ENCODE data around the gene WIPF3. TPM values are rescaled to one million over a fixed set of nuclear protein-coding genes. Genes with fewer than 3 reads are reported as not detected.

WIPF3 gene
- total RNA-seq, 1 experiment from 2014 or later: 11.6 TPM

GRCh38 chr7:29839302-29839701, 33.0 kb downstream of the WIPF3 start:
- Histone ChIP-seq H3K27me3 (ENCODE audit: insufficient read depth, low read length) (no peaks in the 10 kb centered on the region; the same call in 1 of the 2 replicates), H4K91ac (ENCODE audit: insufficient read length, low read depth, low read length) (no peak overlapping the region), H2BK15ac (ENCODE audit: low read depth, low read length) (no peak overlapping the region), H3T11ph (ENCODE audit: low read length) (no peak overlapping the region), H3K79me1 (ENCODE audit: insufficient read depth, low read depth, low read length, poor library complexity, severe bottlenecking) (no peaks in the 10 kb centered on the region), H3K9me3 (ENCODE audit: control insufficient read depth, low read depth, low read length) (no peaks in the 10 kb centered on the region), H3K14ac (ENCODE audit: insufficient read depth, low read length) (no peak overlapping the region), H3K27ac (ENCODE audit: insufficient read length, low read depth, low read length) (no peak overlapping the region), H2BK20ac (ENCODE audit: low read depth, low read length, poor library complexity, severe bottlenecking) (no peak overlapping the region), H2BK5ac (ENCODE audit: insufficient read length, low read length) (no peak overlapping the region), H2AFZ (ENCODE audit: low read length) (no peak overlapping the region), H3K18ac (ENCODE audit: insufficient read length, low read depth, low read length) (no peak overlapping the region), H2AK5ac (ENCODE audit: insufficient read length, low read length) (no peak overlapping the region), H3K23me2 (ENCODE audit: insufficient read length, low read depth, low read length, poor library complexity, severe bottlenecking) (no peaks in the 10 kb centered on the region), H3K9ac (ENCODE audit: extremely low read depth, insufficient read length, low read length) (no peak overlapping the region), H3K4me2 (ENCODE audit: insufficient read depth, insufficient read length, low read length) (no peak overlapping the region), H2BK120ac (ENCODE audit: low read depth, low read length, poor library complexity, severe bottlenecking) (no peak overlapping the region), H3K56ac (ENCODE audit: insufficient read length, low read depth, low read length) (no peak overlapping the region), H3K4ac (ENCODE audit: low read depth, low read length) (no peak overlapping the region), H3K23ac (ENCODE audit: insufficient read length, low read depth, low read length) (no peak overlapping the region), H4K20me1 (ENCODE audit: control insufficient read depth, insufficient read depth, insufficient read length) (no peaks in the 10 kb centered on the region), H3K79me2 (ENCODE audit: insufficient read depth, low read length) (no peaks in the 10 kb centered on the region), H4K8ac (replicated peaks; ENCODE audit: insufficient read length, low read depth, low read length) (no peak overlapping the region), H2BK12ac (ENCODE audit: insufficient read length, low read depth, low read length) (no peak overlapping the region), H3K4me1 (ENCODE audit: insufficient read depth, low read length) (peaks cover 2% of the 10 kb centered on the region; the same call in 1 of the 2 replicates), H4K5ac (ENCODE audit: insufficient read length, low read depth, low read length) (no peak overlapping the region)
- DNase-seq: no peak
- H3K36me3 Mint-ChIP-seq (ENCODE audit: insufficient read depth in 1 of 3, low read depth in 3 of 3): no peaks in the 10 kb centered on the region
- H3K4me1 Mint-ChIP-seq: peaks cover 19 to 20% of the 10 kb centered on the region in 2 experiments
- no CpG with 5 or more reads among the region's 7 CpGs for WGBS (ENCODE audit: extremely low coverage, insufficient read length, low lambda C conversion rate)
- H3K27ac Mint-ChIP-seq: no peak overlapping the region
- TF ChIP-seq CTCF (conservative IDR thresholded peaks at IDR 0.05): no peak
- no peaks in the 10 kb centered on the region for H3K9me3 Mint-ChIP-seq
- no peak overlapping the region for H3K4me3 Mint-ChIP-seq
- H3K27me3 Mint-ChIP-seq (ENCODE audit: low read depth): no peaks in the 10 kb centered on the region

Data from H9 (cell line).